Measurements from ENCODE around the gene GPT2.

Gene GPT2

GRCh38 chr16:46975165-46975564 is 91.0 kb downstream of the GPT2 start:
- TF ChIP-seq FOXP2 (optimal IDR thresholded peaks at IDR 0.05; ENCODE audit: borderline replicate concordance, extremely low read depth, extremely low read length, insufficient read depth) (no peak), REST (IDR thresholded peaks at IDR 0.05; ENCODE audit: insufficient read depth in 1 of 2, low read depth in 2 of 2, low read length in 2 of 2) (no peak), SIN3A (IDR thresholded peaks at IDR 0.05; ENCODE audit: borderline replicate concordance, insufficient read depth, low read length) (no peak), TAF1 (IDR thresholded peaks at IDR 0.05; ENCODE audit: borderline replicate concordance, insufficient read depth, low read length) (no peak), POLR2AphosphoS5 (IDR thresholded peaks at IDR 0.05; ENCODE audit: low read depth, low read length) (no peak)

GRCh38 chr16:46975908-46976470 is 91.8 kb downstream of the GPT2 start:
- TF ChIP-seq SIN3A (IDR thresholded peaks at IDR 0.05; ENCODE audit: borderline replicate concordance, insufficient read depth, low read length) (no peak), POLR2AphosphoS5 (IDR thresholded peaks at IDR 0.05; ENCODE audit: low read depth, low read length) (no peak), FOXP2 (optimal IDR thresholded peaks at IDR 0.05; ENCODE audit: borderline replicate concordance, extremely low read depth, extremely low read length, insufficient read depth) (no peak), REST (IDR thresholded peaks at IDR 0.05; ENCODE audit: insufficient read depth in 1 of 2, low read depth in 2 of 2, low read length in 2 of 2) (no peak)

GRCh38 chr16:46976550-46976949 is 92.4 kb downstream of the GPT2 start:
- TF ChIP-seq REST (IDR thresholded peaks at IDR 0.05; ENCODE audit: insufficient read depth in 1 of 2, low read depth in 2 of 2, low read length in 2 of 2), result no peak
- no peak for TF ChIP-seq POLR2AphosphoS5 (IDR thresholded peaks at IDR 0.05; ENCODE audit: low read depth, low read length)
- TF ChIP-seq TAF1 (IDR thresholded peaks at IDR 0.05; ENCODE audit: borderline replicate concordance, insufficient read depth, low read length), result no peak
- TF ChIP-seq FOXP2 (optimal IDR thresholded peaks at IDR 0.05; ENCODE audit: borderline replicate concordance, extremely low read depth, extremely low read length, insufficient read depth), result no peak
- TF ChIP-seq SIN3A (IDR thresholded peaks at IDR 0.05; ENCODE audit: borderline replicate concordance, insufficient read depth, low read length), result no peak

Data from PFSK-1 (cell line).